Measurements from ENCODE around the gene MBTPS1.

MBTPS1 gene

GRCh38 chr16:84156342-84156784 lies 39.6 kb upstream of the MBTPS1 start:
- no peak for TF ChIP-seq CTCF (IDR thresholded peaks at IDR 0.05)
- Mint-ChIP-seq H3K9me3 (peaks cover 13% of the 10 kb centered on the region), H3K36me3 (ENCODE audit: low read depth) (no peaks in the 10 kb centered on the region), H3K4me1 (peaks cover 48% of the 10 kb centered on the region), H3K27me3 (ENCODE audit: low read depth, poor library complexity) (peaks cover 15% of the 10 kb centered on the region), H3K27ac (no peak overlapping the region), H3K4me3 (no peak overlapping the region)
- no peak for DNase-seq

- H3K36me3 Mint-ChIP-seq (ENCODE audit: low read depth): no peaks in the 10 kb centered on the region
- no peak overlapping the region for H3K27ac Mint-ChIP-seq
- TF ChIP-seq CTCF (IDR thresholded peaks at IDR 0.05): no peak
- peaks cover 13% of the 10 kb centered on the region for H3K9me3 Mint-ChIP-seq
- peaks cover 16% of the 10 kb centered on the region for H3K27me3 Mint-ChIP-seq (ENCODE audit: low read depth, poor library complexity)
- H3K4me1 Mint-ChIP-seq: peaks cover 54% of the 10 kb centered on the region
- no peak overlapping the region for H3K4me3 Mint-ChIP-seq
- DNase-seq: no peak
These were observed 39.0 kb upstream of the MBTPS1 start for GRCh38 chr16:84155771-84156170.

- Mint-ChIP-seq H3K4me3 (no peak overlapping the region), H3K36me3 (ENCODE audit: low read depth) (no peaks in the 10 kb centered on the region), H3K4me1 (peaks cover 55% of the 10 kb centered on the region), H3K9me3 (peaks cover 13% of the 10 kb centered on the region), H3K27me3 (ENCODE audit: low read depth, poor library complexity) (peaks cover 18% of the 10 kb centered on the region), H3K27ac (no peak overlapping the region)
- TF ChIP-seq CTCF (IDR thresholded peaks at IDR 0.05): no peak
- no peak for DNase-seq
These were observed 38.5 kb upstream of the MBTPS1 start for GRCh38 chr16:84155226-84155625.

GRCh38 chr16:84153660-84154214 lies 37.0 kb upstream of the MBTPS1 start:
- H3K27me3 Mint-ChIP-seq (ENCODE audit: low read depth, poor library complexity): peaks cover 18% of the 10 kb centered on the region
- peaks cover 13% of the 10 kb centered on the region for H3K9me3 Mint-ChIP-seq
- TF ChIP-seq CTCF (IDR thresholded peaks at IDR 0.05): no peak
- H3K4me3 Mint-ChIP-seq: no peak overlapping the region
- H3K36me3 Mint-ChIP-seq (ENCODE audit: low read depth): no peaks in the 10 kb centered on the region
- H3K27ac Mint-ChIP-seq: no peak overlapping the region
- peaks cover 47% of the 10 kb centered on the region for H3K4me1 Mint-ChIP-seq
- DNase-seq: no peak

- DNase-seq: no peak
- Mint-ChIP-seq H3K27ac (no peak overlapping the region), H3K36me3 (ENCODE audit: low read depth) (no peaks in the 10 kb centered on the region), H3K4me1 (peaks cover 34% of the 10 kb centered on the region), H3K27me3 (ENCODE audit: low read depth, poor library complexity) (peaks cover 22% of the 10 kb centered on the region), H3K4me3 (no peak overlapping the region), H3K9me3 (peaks cover 7% of the 10 kb centered on the region)
- TF ChIP-seq CTCF (IDR thresholded peaks at IDR 0.05): no peak
These were observed 34.2 kb upstream of the MBTPS1 start for GRCh38 chr16:84150926-84151325.
